Stimulated activated CD4-positive, alpha-beta T cell treated with anti-CD3 and anti-CD28 coated beads, Interleukin-15, amount 100 ng/mL, for 1 hour (primary cell): ENCODE measurements around the gene SLC29A2.

Source experiments
- DNase-seq, 2 donors: peaks; one replicate each; pipeline ENCODE4 v3.0.0-alpha.2; 2020; ENCODE audit warnings: low read depth in 1 of 2, low spot score in 1 of 2

The SLC29A2 gene, protein sequence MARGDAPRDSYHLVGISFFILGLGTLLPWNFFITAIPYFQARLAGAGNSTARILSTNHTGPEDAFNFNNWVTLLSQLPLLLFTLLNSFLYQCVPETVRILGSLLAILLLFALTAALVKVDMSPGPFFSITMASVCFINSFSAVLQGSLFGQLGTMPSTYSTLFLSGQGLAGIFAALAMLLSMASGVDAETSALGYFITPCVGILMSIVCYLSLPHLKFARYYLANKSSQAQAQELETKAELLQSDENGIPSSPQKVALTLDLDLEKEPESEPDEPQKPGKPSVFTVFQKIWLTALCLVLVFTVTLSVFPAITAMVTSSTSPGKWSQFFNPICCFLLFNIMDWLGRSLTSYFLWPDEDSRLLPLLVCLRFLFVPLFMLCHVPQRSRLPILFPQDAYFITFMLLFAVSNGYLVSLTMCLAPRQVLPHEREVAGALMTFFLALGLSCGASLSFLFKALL

DNA sequence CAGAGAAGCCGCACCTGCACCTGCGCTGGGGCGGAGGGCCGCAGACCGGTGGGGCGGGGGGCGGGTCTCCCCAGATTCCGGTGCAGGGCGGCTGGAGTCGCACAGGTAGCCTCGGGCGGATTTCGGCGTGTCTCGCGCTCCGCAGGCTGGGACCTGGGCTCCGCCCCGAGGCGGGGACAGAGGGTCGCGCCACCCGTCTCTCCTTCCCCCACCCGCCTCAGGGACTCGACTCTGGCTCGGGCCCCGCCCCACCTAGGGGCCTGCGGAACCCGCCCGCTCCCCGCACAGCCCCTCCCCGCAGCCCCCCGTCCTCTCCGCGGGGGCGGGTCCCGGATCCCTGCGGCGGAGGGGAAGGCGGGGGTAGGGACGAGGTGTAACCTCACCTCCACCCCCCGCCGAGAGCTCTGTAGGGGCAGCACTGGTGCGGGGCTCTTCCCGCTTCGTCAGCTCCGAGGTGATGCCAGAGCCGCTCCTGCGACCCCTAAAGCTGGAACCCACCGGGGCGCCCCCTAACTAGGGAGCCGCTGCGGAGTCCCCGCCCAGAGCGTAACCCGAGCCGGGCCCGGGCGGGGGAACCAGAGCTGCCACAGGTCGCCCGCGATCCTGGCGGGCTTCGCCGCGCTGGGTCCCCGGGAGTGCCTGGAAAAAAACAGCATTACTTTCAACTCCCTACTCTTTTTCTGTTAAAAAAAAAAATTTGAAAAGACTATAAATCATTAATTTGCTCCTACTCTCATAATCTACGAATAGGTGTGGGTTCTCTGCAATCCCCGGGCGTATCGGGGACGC is at the start of gene SLC29A2:
TSS of gene SLC29A2 (minus strand) at position 134 of the 789 bp plus-strand sequence. CDS start 169 bp downstream, outside the sequence.
- peak; percentile 46 to 69 for DNase-seq

DNA sequence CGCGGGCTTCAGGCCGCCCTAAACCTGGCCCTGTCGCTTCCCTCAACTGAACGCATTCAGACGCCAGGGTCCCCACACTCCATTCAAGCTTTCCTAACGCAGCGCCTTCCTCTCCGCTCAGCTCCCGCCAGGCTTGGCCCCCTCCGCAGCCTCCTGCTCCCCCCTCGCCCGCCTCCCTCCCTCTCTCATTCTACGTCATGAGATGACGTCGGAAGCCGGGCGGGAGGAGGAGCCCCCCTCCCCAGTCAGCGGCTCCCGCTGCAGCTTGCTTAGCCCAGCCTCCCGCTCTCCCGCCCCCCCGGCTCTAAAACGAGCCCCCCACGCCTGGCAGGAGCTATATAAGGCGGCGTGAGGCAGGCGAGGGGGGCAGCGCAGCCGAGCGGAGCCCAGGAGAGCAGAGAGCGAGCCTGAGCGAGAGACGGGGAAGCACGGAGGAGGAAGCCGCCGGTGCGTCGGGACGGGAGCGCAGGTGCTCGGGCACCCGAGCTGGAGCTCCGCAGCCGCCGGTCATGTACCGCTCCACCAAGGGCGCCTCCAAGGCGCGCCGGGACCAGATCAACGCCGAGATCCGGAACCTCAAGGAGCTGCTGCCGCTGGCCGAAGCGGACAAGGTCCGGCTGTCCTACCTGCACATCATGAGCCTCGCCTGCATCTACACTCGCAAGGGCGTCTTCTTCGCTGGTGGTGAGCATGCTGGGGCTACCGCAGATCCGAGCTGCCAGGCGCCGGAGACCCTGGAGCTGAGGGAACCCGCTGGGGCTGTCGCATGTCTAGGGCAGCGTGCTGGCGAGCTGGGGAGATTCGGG is 49.3 kb upstream of the SLC29A2 start, which contains the start of gene NPAS4:
TSS of gene NPAS4 (plus strand) at position 365 of the 806 bp plus-strand sequence. CDS start at position 510, 145 bp downstream.
- no peak for DNase-seq

DNA sequence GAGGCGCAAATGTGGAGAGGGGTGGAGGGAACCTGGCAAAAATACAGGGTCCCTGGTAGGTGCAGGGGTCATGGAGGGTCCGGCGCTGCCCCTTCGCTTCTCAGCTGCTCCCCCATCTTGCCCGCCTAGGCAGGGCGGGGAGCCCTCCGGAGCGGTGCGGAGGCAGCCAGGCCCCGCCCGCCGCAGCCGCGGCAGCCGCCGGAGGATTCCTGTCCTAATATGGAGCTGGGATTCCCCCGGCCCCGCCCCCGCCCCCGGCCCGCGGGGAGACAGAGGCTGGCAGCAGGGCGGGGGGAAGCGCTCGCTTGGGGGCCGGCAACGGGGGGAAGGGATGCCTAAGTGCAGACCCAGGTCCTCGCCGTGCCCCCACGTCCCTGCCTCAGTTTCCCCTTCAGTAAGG is 48.3 kb upstream of the SLC29A2 start:
- no peak for DNase-seq

DNA sequence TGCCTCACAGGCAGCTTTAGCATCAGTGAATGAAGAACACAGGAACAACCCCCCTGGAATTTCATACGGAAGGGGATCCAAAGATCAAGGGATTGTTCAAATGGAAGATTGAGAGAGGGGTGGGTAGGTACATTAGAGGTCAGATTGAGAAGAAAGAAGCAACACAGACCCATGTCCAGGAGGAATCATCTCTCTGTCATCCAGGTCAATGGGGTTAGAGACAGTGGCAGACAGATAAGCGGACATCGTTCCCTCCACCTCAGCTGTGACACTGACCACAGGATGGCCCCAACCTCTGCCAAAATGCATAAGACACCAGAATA is 47.4 kb upstream of the SLC29A2 start:
- DNase-seq = no peak

DNA sequence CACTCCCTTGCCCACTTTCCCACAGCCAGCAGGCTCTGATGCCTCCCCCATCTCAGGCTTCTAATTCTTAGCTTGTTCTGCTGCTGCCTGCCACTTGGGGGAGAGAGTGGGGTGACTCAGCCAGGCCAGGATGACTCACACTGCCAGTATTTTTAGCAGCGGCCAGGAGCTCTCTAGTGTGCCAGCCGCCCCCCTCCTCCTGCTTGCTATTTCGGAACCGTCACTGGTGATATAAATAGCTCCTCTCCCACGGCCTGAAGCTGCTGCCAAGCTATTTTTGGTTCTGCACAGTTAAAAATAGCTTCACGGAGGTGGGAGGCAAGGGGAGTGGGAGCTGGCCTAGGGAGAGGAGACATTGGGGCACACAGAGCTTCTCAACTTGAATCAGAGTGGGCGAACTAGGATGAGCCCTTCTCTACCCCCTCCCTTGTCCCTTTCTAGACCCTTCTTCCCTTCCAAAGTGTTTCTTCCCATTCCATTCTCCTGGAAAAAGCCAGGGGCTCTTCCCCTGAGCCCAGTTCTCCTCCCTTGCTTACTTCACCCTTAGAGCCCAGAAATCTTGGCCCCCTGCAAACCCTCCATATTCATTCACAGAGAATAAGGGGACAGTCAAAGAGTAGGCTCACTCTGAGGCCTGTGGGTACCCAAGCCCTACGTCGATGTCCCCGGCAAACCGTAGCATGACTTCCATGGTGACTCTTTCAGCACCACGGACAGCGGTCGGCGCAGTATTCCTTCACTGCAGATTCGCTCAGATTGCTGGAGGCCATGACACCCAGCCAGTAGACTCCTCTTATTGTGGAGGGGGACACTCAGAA is 46.8 kb upstream of the SLC29A2 start:
- peak in 1 of 2 donors; percentile 38 for DNase-seq

DNA sequence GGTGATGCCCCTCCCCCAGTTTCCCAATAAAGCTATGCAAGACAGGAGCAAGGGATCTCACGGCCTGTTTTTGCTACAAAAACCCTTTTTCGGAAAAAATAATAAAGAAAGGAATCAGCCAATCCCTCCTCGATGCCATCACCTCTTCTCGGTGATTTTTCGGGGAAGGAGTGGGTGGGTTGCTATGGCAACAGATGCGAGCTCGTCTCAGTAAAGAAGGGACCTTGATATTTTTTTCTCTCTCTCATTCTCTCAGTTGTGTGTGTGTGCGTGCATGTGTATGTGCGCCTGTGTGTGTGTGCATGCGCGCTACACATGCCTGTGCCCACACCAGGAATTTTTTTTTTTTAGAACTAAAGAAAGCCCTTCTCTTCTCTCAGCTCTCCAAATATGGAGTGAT is 45.4 kb upstream of the SLC29A2 start:
- no peak for DNase-seq

DNA sequence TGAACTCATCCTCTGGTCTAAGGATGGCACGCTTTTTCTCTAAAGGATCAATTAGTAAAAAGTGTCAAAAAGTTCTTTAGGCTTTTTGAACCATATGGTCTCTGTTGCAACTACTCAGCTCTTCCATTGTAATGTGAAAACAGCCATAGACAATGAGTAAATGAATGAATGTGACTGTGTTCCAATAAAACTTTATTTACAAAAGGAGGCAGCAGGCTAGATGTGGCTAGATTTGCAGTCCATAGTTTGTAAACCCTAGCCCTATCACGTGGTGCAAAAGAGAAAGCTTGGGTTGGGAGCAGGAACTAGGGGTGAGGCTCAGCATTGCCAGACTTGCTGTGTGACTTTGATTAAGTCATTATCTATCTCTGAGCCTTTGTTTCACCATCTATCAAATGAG is 43.9 kb upstream of the SLC29A2 start:
- no peak for DNase-seq

DNA sequence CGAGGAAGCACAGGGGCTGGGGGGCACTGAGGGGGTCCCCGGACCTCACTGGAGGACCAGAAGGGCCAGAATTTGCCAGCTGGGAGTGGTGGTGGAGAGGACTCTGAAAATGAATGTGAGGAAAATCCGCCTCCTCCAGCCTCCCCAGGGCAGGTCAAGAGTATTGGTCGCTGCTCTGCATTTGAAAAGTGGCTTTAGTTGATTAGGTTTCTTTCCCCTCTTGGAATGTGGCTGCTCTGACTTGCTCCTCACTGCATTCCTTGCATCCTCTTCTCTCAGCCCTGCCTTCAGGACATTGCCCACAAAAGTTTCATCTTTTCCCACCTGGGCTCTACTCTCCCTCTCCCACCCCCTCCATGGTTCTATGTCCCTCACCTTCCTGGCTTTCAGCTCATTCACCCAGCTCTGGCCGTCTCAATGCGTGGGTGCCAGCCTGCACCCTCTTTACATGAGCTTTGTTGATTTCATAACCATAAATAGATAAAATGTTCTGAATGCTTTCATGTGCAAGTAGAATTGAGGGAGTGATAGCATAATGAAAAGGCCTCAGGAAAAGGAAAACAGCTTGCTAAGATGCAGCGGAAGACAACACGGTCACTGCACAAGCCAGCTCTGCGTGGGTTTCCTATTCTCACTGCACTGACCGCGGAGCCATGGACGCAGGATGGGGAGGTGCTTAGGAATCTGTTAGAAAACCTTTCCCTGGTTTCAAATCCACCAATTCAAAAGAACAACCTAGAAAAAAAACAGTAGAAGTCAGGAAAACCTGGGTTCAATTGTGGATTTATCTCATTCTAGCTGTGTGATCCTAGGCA is 42.8 kb upstream of the SLC29A2 start:
- no peak for DNase-seq

DNA sequence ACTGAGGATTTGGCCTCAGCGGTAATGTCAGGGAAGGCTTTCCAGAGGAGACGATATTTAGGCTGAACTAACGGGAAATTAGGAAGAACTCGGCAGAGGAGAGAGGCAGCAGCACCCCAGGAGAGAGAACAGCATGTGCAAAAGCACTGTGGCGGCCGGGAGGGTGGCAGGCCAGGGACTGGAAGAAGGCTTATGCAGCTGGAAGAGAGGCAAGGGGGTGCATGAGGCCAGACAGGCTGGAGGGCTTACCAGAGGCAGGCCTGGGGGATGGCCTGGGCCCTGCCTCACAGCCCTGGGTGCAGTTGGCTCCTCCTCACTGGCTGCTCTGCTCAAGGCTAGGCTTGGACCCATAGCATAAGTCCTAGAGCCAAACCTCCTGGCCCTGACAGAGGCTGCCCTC is 41.6 kb upstream of the SLC29A2 start:
- DNase-seq = no peak

DNA sequence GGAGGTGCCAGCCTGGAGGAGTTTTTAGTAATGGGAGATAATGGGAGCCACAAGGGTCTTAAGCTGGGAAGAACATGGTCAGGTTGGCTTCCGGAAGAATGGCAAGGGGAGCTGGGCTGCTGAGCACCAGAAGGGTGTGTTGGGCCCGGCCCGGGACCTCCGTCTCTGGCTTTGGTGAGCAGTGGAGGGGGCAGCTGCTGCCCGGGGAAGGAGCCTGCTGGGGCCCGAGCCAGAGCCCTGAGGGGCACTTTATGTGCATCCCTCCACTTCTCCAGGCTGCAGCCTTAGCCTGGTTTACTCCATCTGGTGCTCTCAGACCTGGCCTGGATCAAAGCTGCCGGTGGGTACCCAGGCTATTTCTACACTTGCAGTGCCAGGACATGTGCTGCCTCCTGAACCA is 40.5 kb upstream of the SLC29A2 start:
- no peak for DNase-seq

DNA sequence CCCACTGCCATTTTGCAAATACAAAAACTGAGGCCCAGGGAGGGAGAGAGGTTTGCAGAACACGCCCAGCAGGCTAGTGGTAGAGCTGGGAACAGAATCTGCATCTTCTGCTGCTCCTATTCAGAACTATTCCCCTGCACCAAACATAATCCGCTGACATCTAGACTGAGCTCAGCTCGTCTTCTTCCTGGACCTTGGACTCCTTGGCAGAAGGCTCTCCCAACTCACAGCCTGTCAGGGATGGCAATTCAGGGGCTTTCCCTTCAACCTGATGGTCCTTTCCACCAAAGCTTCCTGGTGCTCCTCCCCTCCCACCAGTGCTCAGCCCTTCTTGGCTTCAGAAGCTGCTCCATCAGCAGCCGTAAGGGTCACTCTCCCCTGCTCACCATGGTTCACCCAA is 39.8 kb upstream of the SLC29A2 start:
- DNase-seq = no peak

DNA sequence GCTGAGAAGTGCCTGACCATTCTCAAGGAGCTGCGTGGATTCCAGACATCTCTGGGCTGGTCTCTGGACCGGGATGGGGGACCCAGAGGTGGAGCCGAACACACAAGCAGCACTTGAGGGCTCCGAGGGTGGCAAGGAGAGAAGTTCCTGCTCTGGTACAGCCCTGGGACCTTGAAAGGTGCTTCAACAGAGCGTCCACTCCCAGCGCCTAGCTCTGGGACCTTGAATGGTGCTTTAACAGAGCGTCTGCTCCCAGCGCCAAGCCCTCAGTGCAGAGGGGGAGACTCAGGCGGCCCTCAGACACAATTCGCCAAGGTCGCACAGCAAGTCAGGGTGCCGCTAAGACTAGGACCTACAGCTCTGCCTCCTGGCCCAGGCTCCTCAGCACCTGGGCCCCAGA is 38.6 kb upstream of the SLC29A2 start:
- no peak for DNase-seq

DNA sequence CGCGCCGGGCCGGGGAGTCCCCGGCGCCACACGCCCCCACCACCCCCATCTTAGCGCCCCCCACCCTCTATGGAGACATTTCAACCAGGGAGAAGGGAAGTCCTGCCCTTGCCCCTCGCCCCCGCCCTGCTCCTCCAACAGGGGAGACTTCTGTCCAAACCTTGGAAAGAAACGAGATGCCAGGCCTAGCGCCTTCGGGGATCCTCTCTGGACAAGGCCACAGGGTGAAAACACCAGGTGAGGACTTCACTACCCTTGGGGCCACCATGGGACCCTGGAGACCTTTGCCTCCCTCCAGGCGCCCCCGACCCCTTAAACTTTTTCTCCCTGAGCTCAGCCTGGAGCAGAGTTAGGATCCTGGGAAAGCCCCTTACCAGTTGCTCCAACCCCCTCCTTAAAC is 37.7 kb upstream of the SLC29A2 start:
- DNase-seq = no peak

DNA sequence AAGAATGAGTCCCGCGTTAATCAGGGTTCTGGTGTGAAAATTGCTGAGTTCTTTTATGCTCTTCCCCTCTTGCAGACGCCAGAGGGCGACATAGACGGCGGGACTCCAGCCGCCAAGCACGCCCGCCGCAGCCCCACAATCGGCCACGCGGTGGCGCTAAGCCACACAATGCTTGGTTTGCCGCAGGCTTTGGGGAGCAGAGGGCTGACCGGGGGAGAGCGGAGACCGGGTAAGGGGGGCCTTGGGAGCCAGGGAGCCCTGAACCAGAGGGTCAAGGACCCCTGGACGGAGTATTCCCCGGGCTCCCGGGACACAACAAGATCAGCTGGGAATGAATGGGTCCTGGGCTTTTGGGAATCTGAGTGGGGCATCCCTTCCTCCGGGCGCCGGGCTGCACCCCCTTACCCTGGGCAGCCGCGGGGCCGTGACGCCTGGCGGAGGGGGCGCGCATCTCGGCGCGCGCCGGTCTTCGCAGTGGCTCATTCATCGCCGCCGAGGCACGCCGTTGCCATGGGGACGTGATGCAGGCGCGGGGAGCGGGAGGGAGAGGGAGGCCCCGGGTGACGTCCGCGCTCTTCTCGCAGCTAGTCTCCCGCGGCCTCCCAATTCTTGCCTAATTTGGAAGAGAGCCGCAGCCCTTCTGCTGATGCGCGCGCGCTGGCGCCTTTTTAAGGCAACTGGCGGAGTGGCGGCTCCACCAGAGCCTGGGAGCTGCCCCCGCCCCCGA is 37.1 kb upstream of the SLC29A2 start:
- peak; percentile 86 to 94 for DNase-seq

DNA sequence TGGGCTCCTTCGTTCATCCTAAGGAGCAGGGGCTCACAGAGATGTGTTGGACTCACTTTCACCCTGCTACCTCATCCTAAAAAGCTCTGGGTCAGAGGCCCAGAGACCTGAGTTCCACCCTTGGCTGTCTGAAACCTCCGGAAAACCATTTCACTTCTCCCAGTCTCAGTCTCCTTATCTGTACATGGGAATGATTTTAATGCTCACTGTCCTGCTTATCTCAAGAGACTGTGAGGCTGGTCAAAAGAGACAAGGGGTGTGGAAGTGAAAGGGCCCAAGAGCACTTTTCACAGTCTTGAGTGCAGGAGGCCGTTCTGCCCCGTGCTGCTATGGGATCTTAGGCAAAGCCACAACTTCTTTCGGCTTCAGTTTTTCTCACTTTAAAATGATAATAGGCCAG is 36.1 kb upstream of the SLC29A2 start:
- no peak for DNase-seq

DNA sequence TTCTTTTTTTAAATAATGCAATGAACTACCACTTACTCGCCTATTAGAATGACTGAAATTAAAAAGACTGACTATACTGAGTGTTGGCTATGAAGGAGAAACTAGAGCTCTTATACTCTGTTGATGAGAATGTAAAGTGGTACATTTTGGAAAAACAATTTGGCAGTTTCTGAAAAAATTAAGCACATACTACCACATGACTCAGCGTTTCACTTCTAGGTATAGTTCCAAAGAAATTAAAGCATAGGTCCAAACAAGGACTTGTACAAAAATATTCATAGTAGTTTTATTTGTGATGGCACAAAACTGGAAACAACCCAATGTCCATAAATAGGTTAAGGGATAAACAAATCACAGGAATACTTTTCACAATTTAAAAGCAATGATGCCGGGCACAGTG is 22.4 kb upstream of the SLC29A2 start:
- DNase-seq = no peak

DNA sequence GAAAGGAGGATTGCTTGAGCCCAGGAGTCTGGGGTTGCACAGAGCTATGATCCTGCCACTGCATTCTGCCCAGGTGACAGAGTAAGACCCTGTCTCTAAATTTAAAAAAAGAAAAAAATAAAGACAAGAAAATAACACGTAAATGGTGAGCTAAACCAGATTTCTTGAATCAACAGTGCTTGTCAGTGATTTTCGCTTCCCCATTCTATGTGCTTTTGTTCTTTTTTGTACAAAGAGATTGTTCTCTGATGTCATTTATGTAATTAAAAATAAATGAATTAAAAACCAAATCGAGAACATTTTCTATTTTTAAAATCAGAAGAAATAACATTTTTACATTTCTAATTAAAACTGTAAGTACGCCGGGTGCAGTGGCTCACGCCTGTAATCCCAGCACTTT is 19.8 kb upstream of the SLC29A2 start:
- DNase-seq = no peak

DNA sequence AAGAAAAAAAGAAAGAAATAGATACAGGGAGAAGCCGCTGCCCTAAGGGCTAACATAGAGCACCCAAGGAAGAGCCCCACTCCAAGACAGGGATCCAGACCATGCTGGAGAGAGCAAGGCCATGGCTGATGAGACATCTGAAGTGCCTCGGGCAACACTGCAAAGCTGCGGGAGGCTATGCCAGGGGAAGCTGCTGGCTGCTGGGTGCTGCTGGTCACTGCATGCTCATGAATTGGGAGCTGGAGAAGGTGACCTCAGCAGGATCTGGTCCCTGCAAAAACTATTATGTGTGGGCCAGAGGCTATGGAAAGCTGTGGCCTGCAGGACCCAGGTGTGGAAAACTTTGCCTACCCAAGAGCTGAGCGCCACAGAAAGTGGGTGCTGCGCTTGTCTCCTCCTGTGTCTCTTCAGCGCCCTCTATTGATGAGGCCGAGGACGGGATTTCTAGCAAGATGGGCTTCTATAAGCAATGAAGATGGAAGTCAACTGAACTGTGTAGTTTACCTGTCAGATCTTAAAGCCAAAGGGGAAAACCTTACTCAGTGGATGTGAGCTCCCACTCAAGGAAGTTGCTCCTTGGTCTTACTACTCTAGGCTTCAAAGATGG is 17.3 kb upstream of the SLC29A2 start:
- DNase-seq = peak; percentile 33 to 41
